SK-N-SH (cell line): ENCODE measurements around the gene GATAD2A.

Source experiments
- CHD2 ChIP-seq: fragments of 150-350 bp; IDR thresholded peaks from 2 replicates; pipeline ENCODE4 v1.6.1; 2018; ENCODE audit warnings: low read length; ENCODE audit not compliant: partially characterized antibody
- GABPA ChIP-seq: IDR thresholded peaks from 2 replicates; pipeline ENCODE4 v1.4.0; 2012; ENCODE audit warnings: low read depth, mild to moderate bottlenecking
- MXI1 ChIP-seq: IDR thresholded peaks from 2 replicates; pipeline ENCODE4 v1.6.1; 2012; ENCODE audit warnings: mild to moderate bottlenecking, low read depth, low read length, improper control_type of control experiment
- PBX3 ChIP-seq: IDR thresholded peaks from 2 replicates; pipeline ENCODE4; 2012
- POLR2AphosphoS5 ChIP-seq: IDR thresholded peaks from 2 replicates; pipeline ENCODE4 v1.6.1; 2012; ENCODE audit warnings: low read depth, low read length
- RAD21 ChIP-seq: IDR thresholded peaks from 2 replicates; pipeline ENCODE4 v1.6.1; 2012; ENCODE audit warnings: mild to moderate bottlenecking, low read length
- RXRA ChIP-seq: IDR thresholded peaks from 2 replicates; pipeline ENCODE4 v1.4.0; 2012; ENCODE audit warnings: low read depth, mild to moderate bottlenecking, borderline replicate concordance
- SMC3 ChIP-seq: IDR thresholded peaks from 2 replicates; pipeline ENCODE4 v1.6.1; 2012; ENCODE audit warnings: low read depth, low read length, improper control_type of control experiment
- TAF1 ChIP-seq: IDR thresholded peaks from 2 replicates; pipeline ENCODE4 v1.6.1; 2012; ENCODE audit warnings: low read depth, mild to moderate bottlenecking, low read length, moderate library complexity, borderline replicate concordance
- TEAD4 ChIP-seq: IDR thresholded peaks from 2 replicates; pipeline ENCODE4 v1.4.0; 2012; ENCODE audit warnings: mild to moderate bottlenecking, borderline replicate concordance; ENCODE audit not compliant: insufficient read depth
- TF ChIP-seq, protein P1 (sequence below): fragments of 200-600 bp; sonication (generic); IDR thresholded peaks from 2 replicates; pipeline ENCODE4 v1.6.1; 2017; ENCODE audit warnings: antibody characterized with exemption, mild to moderate bottlenecking, moderate library complexity
- TF ChIP-seq, protein P2 (sequence below): IDR thresholded peaks from 2 replicates; pipeline ENCODE4 v1.6.1; 2012; ENCODE audit warnings: mild to moderate bottlenecking, low read depth, low read length, moderate library complexity

DNA sequence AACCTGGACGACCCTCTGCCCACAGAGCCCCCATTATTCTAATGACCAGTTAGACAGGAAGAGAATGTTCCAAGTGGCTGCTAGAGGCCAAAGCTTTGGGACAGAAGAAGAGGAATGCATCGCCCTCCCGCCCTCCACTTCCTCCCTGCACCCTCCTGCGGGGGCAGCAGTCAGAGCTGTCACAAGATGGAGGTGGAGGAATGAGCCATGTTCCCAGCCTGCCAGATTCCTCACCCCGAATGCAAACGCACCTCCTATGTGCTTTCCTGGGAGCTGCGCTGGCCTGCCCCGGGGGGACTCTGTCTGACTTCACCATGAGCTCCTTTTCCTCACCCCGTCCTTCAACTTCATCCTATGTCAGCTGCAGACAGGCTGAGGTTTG lies 124.9 kb downstream of the GATAD2A start:
- TF ChIP-seq POLR2AphosphoS5 (no peak), PBX3 (no peak), RAD21 (no peak), RXRA (no peak), MXI1 (no peak), TAF1 (no peak), SMC3 (no peak), TEAD4 (no peak), CHD2 (no peak), GABPA (no peak)
- TF ChIP-seq, protein P1, sequence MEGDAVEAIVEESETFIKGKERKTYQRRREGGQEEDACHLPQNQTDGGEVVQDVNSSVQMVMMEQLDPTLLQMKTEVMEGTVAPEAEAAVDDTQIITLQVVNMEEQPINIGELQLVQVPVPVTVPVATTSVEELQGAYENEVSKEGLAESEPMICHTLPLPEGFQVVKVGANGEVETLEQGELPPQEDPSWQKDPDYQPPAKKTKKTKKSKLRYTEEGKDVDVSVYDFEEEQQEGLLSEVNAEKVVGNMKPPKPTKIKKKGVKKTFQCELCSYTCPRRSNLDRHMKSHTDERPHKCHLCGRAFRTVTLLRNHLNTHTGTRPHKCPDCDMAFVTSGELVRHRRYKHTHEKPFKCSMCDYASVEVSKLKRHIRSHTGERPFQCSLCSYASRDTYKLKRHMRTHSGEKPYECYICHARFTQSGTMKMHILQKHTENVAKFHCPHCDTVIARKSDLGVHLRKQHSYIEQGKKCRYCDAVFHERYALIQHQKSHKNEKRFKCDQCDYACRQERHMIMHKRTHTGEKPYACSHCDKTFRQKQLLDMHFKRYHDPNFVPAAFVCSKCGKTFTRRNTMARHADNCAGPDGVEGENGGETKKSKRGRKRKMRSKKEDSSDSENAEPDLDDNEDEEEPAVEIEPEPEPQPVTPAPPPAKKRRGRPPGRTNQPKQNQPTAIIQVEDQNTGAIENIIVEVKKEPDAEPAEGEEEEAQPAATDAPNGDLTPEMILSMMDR, result no peak
- TF ChIP-seq, protein P2, sequence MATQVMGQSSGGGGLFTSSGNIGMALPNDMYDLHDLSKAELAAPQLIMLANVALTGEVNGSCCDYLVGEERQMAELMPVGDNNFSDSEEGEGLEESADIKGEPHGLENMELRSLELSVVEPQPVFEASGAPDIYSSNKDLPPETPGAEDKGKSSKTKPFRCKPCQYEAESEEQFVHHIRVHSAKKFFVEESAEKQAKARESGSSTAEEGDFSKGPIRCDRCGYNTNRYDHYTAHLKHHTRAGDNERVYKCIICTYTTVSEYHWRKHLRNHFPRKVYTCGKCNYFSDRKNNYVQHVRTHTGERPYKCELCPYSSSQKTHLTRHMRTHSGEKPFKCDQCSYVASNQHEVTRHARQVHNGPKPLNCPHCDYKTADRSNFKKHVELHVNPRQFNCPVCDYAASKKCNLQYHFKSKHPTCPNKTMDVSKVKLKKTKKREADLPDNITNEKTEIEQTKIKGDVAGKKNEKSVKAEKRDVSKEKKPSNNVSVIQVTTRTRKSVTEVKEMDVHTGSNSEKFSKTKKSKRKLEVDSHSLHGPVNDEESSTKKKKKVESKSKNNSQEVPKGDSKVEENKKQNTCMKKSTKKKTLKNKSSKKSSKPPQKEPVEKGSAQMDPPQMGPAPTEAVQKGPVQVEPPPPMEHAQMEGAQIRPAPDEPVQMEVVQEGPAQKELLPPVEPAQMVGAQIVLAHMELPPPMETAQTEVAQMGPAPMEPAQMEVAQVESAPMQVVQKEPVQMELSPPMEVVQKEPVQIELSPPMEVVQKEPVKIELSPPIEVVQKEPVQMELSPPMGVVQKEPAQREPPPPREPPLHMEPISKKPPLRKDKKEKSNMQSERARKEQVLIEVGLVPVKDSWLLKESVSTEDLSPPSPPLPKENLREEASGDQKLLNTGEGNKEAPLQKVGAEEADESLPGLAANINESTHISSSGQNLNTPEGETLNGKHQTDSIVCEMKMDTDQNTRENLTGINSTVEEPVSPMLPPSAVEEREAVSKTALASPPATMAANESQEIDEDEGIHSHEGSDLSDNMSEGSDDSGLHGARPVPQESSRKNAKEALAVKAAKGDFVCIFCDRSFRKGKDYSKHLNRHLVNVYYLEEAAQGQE, result no peak
